PC-3 (cell line): ENCODE measurements around the gene RASAL2. TPM values are rescaled to one million over a fixed set of nuclear protein-coding genes. Genes with fewer than 3 reads are reported as not detected.

Experiments
- ATAC-seq: fragments of 200-7000 bp; cut with Tn5 transposase; 2 replicates; pipeline ENCODE4 v1.9.1; 2020; ENCODE audit warnings: mild to moderate bottlenecking, moderate library complexity
- BruUV-seq: library from RNA; stranded (reverse); fragments of 400-500 nt; replicated peaks from 2 replicates; lab custom pipeline; 2021; lab: Mats Ljungman, UMichigan
- CTCF ChIA-PET: fragments of 300-600 bp; sonication (Branson Sonifier 250); formaldehyde crosslinking; loops from one replicate; lab custom pipeline; 2022; ENCODE audit warnings: antibody characterized with exemption; lab: Charles Lee
- POLR2A ChIA-PET: fragments of 300-600 bp; sonication (Branson Sonifier 250); formaldehyde crosslinking; loops from one replicate; lab custom pipeline; 2022; ENCODE audit warnings: antibody characterized with exemption; ENCODE audit not compliant: unreplicated experiment; lab: Charles Lee
- DNase-seq: peaks from one replicate; pipeline ENCODE4 v3.0.0-alpha.2; 2015
- H2AFZ ChIP-seq: fragments of 300-600 bp; sonication (generic); 2 replicates; pipeline ENCODE4 v1.6.0; 2016; ENCODE audit warnings: antibody characterized with exemption, low read length
- H3F3A ChIP-seq: fragments of 300-600 bp; sonication (generic); one replicate; pipeline ENCODE4 v1.6.0; 2017; ENCODE audit warnings: antibody characterized with exemption, low read length, control low read depth, mild to moderate bottlenecking; ENCODE audit not compliant: unreplicated experiment
- H3K27ac ChIP-seq: fragments of 300-600 bp; sonication (generic); 2 replicates; pipeline ENCODE4 v1.5.1; 2016; ENCODE audit warnings: mild to moderate bottlenecking, low read length
- H3K27me3 ChIP-seq: fragments of 300-600 bp; sonication (generic); 2 replicates; pipeline ENCODE4 v1.6.1; 2016; ENCODE audit warnings: low read length, mixed read lengths
- H3K36me3 ChIP-seq: fragments of 300-600 bp; sonication (generic); 2 replicates; pipeline ENCODE4 v1.6.1; 2016; ENCODE audit warnings: low read depth, mixed run types, low read length, mixed read lengths
- H3K4me1 ChIP-seq: fragments of 300-600 bp; sonication (generic); 2 replicates; pipeline ENCODE4 v1.5.1; 2016; ENCODE audit warnings: low read length; ENCODE audit not compliant: insufficient read depth
- H3K4me2 ChIP-seq: fragments of 300-600 bp; sonication (generic); 2 replicates; pipeline ENCODE4 v1.6.0; 2016; ENCODE audit warnings: low read length
- H3K4me3 ChIP-seq: fragments of 300-600 bp; sonication (generic); 2 replicates; pipeline ENCODE4 v1.5.1; 2016; ENCODE audit warnings: mild to moderate bottlenecking, low read length, mixed read lengths
- H3K79me2 ChIP-seq: fragments of 300-600 bp; sonication (generic); 2 replicates; pipeline ENCODE4 v1.6.1; 2017; ENCODE audit warnings: low read length, mixed read lengths
- H3K9ac ChIP-seq: fragments of 300-600 bp; sonication (generic); 2 replicates; pipeline ENCODE4 v1.6.0; 2016; ENCODE audit warnings: mild to moderate bottlenecking, low read length
- H3K9me2 ChIP-seq: fragments of 300-600 bp; sonication (generic); replicated peaks from 2 replicates; pipeline ENCODE4 v1.6.1; 2016; ENCODE audit warnings: mixed run types, low read length, mixed read lengths
- H3K9me3 ChIP-seq: fragments of 300-600 bp; sonication (generic); 2 replicates; pipeline ENCODE4 v1.6.1; 2016; ENCODE audit warnings: low read length, mixed read lengths
- H4K20me1 ChIP-seq: fragments of 300-600 bp; sonication (generic); 2 replicates; pipeline ENCODE4 v1.6.1; 2016; ENCODE audit warnings: low read length, mixed read lengths
- CTCF ChIP-seq: fragments of 300-600 bp; sonication (generic); conservative IDR thresholded peaks from 2 replicates; pipeline ENCODE4 v1.5.1; 2017; ENCODE audit warnings: antibody characterized with exemption, low read depth, mild to moderate bottlenecking, low read length
- EZH2 ChIP-seq: fragments of 300-600 bp; sonication (generic); IDR thresholded peaks from one replicate; pipeline ENCODE4 v1.6.1; 2017; ENCODE audit warnings: antibody characterized with exemption, mild to moderate bottlenecking, low read length; ENCODE audit not compliant: unreplicated experiment
- EZH2phosphoT487 ChIP-seq: fragments of 300-600 bp; sonication (generic); IDR thresholded peaks from 2 replicates; pipeline ENCODE4 v1.6.1; 2018; ENCODE audit warnings: mild to moderate bottlenecking, antibody characterized with exemption, low read length, borderline replicate concordance
- intact Hi-C: fragments of 100-400 bp; cut with micrococcal nuclease; formaldehyde crosslinking; loops from 2 replicates; pipeline ENCODE4 v1.9.0; 2023
- total RNA-seq: library from RNA; depleted of rRNA; stranded (reverse); fragments of >200 nt; gene quantifications from 2 replicates; pipeline ENCODE4 v1.2.3, GENCODE V29; 2014

Gene RASAL2
- total RNA-seq, 1 experiment from 2014 or later, result 7.9 TPM

DNA sequence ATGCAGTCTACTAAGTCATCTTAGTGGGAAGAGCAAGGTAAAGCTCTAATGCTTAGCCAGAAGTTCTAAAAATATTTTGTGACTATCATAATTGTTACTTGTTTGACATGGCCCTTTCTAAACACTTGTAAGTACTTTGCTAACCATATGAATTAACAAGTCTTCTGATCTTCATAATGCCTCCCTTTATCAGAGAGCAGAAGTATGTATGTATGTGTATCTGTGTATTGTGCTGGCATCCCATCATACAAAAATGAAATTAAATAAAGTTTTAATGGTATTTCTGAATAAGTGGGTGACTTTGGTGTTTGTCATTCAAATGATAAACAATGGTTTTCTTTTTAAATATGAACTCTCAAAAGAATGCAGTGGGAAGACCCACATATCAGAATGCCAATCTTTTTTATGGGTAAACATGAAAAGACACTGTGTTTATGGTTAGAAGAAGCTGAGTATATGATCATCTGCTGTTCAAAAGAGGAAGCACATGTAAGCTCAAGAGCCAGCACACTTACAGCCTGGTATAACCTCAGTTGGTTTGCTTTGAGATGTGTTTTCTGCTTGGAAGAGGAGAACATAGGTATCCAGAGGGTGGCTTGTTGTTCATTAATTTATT is 243.3 kb downstream of the RASAL2 start:
- Histone ChIP-seq H3K4me3 (no peak overlapping the region), H3K36me3 (no peaks in the 10 kb centered on the region), H3F3A (no peaks in the 10 kb centered on the region), H4K20me1 (no peaks in the 10 kb centered on the region), H3K9me2 (no peaks in the 10 kb centered on the region), H3K9me3 (no peaks in the 10 kb centered on the region), H3K4me1 (peaks cover 27% of the 10 kb centered on the region), H3K79me2 (no peaks in the 10 kb centered on the region), H3K4me2 (no peak overlapping the region), H3K27me3 (no peaks in the 10 kb centered on the region), H3K27ac (no peak overlapping the region), H3K9ac (no peak overlapping the region), H2AFZ (no peak overlapping the region)
- DNase-seq (peak; percentile 31), ATAC-seq (no peak)
- CTCF ChIA-PET, result no interaction called here
- intact Hi-C loops, result no loop called here
- TF ChIP-seq EZH2 (no peak), EZH2phosphoT487 (no peak)
- no TSS peak for BruUV-seq
- POLR2A ChIA-PET, result no interaction called here

- DNase-seq (no peak), ATAC-seq (no peak)
- Histone ChIP-seq H3K27ac (no peak overlapping the region), H3K4me1 (peaks cover 37% of the 10 kb centered on the region), H3K9ac (no peak overlapping the region), H3K4me3 (no peak overlapping the region), H3K27me3 (no peaks in the 10 kb centered on the region), H2AFZ (no peak overlapping the region), H3F3A (no peaks in the 10 kb centered on the region), H3K79me2 (0 out of 2 replicates have a peak, but pooled peaks cover 8% of the 10 kb centered on the region), H3K36me3 (no peaks in the 10 kb centered on the region), H3K9me3 (no peaks in the 10 kb centered on the region), H4K20me1 (no peaks in the 10 kb centered on the region), H3K9me2 (no peaks in the 10 kb centered on the region), H3K4me2 (no peak overlapping the region)
- no TSS peak for BruUV-seq
- TF ChIP-seq EZH2 (no peak), CTCF (no peak), EZH2phosphoT487 (no peak)
- intact Hi-C loops, result loop anchor here (5.0 to 10.0 kb wide), 2 partner anchors 38 to 75 kb away; no protein-coding TSS in a partner anchor
- ChIA-PET CTCF (no interaction called here), POLR2A (no interaction called here)
These were observed 245.9 kb downstream of the RASAL2 start for GRCh38 chr1:178339834-178340233.

GRCh38 chr1:178341261-178341956 is 247.5 kb downstream of the RASAL2 start:
- no peaks in the 10 kb centered on the region for H4K20me1 ChIP-seq
- H2AFZ ChIP-seq, result peak overlapping the region; percentile 69
- intact Hi-C loops, result loop anchor here (5.0 to 10.0 kb wide), 2 partner anchors 39 to 73 kb away; no protein-coding TSS in a partner anchor
- ATAC-seq (peak; percentile 90), DNase-seq (peak; percentile 91)
- H3K4me3 ChIP-seq, result peak overlapping the region; percentile 67
- H3K4me2 ChIP-seq, result peak overlapping the region; percentile 86
- H3K79me2 ChIP-seq, result 0 out of 2 replicates have a peak, but pooled peaks cover 13% of the 10 kb centered on the region
- TF ChIP-seq CTCF, result no peak
- no peak for TF ChIP-seq EZH2
- no peak for TF ChIP-seq EZH2phosphoT487
- POLR2A ChIA-PET, result no interaction called here
- peaks cover 45% of the 10 kb centered on the region for H3K4me1 ChIP-seq
- H3K27me3 ChIP-seq, result no peaks in the 10 kb centered on the region
- H3K27ac ChIP-seq, result peak overlapping the region; percentile 75
- TSS peak; percentile 36 for BruUV-seq
- no peaks in the 10 kb centered on the region for H3K36me3 ChIP-seq
- peak overlapping the region; percentile 50 for H3K9ac ChIP-seq
- no peaks in the 10 kb centered on the region for H3K9me2 ChIP-seq
- H3F3A ChIP-seq, result no peaks in the 10 kb centered on the region
- CTCF ChIA-PET, result interaction anchor here (0.6 kb wide), 1 partner anchor 15 kb away, joined by 4 read pairs; no protein-coding TSS in a partner anchor
- no peaks in the 10 kb centered on the region for H3K9me3 ChIP-seq
